Left ventricle myocardium superior (tissue), 1 donor: Measurements from ENCODE around the gene UBL5. TPM values are rescaled to one million over a fixed set of nuclear protein-coding genes. Genes with fewer than 3 reads are reported as not detected.

Experiments used
- ATAC-seq: fragments of 200-7000 bp; cut with Tn5 transposase; one replicate; pipeline ENCODE4 v1.9.1; 2020; ENCODE audit warnings: mild to moderate bottlenecking, moderate library complexity
- DNase-seq: peaks from one replicate; pipeline ENCODE4 v3.0.0-alpha.2; 2020
- intact Hi-C: fragments of 100-400 bp; cut with micrococcal nuclease; formaldehyde crosslinking; loops from one replicate; pipeline ENCODE4 v1.11.0; 2022
- total RNA-seq: library from RNA; stranded (reverse); fragmentation: NEBNext Ultra II Directional; extraction: Animal tissue kit (Norgen Biotek cat#: 25700); gene quantifications from one replicate; pipeline ENCODE4 v1.2.1, GENCODE V29; 2021
- donor health status: DM: no; HTN: yes; CAD: no; lungs with severe emphysema.

Gene UBL5
- total RNA-seq, 1 donor from 2014 or later, result 580 TPM

DNA sequence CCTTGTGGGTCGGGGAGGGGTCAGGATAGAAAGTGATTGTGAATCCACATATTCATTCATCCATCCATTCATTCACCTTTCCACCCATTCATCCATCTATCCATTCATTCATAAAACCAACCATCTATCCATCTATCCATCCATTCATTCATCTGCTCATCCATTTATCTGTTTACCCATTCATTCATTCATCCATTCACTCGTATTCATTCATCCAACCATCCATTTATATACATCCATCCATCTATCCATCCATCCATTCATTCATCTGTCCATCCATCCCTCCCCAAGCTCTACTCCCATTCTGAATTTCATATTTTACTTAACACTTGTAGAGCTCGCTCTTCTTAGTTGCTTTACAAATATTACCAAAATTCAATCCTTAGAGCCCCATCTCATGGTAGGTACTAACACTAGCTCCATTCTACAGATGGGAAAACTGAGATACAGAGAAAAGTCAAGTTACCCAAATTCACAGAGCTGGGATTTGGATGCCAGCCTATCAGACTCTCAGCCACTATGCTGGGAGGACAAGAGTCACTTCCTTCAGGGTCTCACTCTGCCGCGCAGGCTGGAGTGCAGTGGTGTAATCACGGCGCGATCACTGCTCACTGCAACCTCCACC, 45.0 kb downstream of the UBL5 start:
- DNase-seq (no peak), ATAC-seq (no peak)
- intact Hi-C loops, result no loop called here

DNA sequence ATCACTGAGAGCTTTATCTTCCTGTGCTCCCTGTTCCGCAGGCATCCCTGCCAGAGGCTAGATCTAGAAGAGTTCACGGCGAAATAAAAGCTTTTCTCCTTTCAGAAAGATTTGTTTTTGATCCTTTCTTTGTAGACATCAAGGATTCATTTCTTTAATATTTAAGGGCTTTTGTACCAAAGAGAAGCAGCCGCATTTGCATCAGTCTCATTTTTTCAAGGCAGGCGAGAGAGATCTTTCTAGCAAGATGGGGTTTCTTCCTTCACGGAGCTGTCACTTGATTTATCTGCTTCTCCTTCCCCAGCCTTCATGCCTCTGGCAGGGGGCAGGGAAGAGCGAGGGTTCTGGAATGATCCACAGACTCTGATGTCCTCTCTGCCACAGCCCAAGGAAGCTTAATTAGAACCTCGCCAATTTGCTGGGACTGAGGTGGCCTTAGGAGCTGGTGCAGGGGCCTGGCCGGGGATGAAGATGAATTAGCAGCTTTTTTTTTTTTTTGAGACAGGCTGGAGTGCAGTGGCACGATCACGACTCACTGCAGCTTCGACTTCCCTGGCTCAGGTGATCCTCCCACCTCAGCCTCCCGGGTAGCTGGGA, 47.4 kb downstream of the UBL5 start:
- no peak for DNase-seq
- ATAC-seq, result no peak
- intact Hi-C loops, result no loop called here

- no peak for DNase-seq
- ATAC-seq, result no peak
- intact Hi-C loops, result no loop called here
Observed at GRCh38 chr19:9875796-9876195, 48.1 kb downstream of the UBL5 start.

- intact Hi-C loops, result no loop called here
- ATAC-seq (no peak), DNase-seq (no peak)
Observed at GRCh38 chr19:9877780-9878510, 50.2 kb downstream of the UBL5 start.

DNA sequence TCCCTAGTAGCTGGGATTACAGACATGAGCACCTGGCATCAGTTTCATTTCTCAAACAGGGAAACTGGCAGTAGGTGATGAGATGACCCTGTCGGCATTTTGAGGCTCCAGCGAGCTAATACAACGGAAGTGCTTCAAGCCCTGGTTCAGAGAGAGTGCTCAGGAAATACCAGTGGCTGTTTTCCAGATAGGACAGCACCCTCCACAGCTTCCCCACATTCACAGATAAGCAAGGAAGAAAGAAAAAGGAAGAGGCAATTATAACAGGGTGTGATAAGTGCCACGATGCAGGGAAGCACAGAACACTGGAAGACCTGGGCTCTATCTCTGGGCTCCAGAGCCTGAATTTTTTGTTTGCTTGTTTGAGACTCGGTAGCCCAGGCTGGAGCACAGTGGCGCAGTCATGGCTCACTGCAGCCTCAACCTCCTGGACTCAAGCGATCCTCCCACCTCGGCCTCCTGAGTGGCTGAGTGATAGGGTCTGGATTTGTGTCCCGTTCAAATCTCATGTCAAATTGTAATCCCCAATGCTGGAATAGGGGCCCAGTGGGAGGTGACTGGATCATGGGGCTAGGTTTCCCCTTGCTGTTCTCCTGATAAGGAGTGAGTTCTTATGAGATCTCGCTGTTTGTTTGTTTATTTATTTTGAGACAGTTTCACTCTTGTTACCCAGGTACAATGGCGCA, 50.9 kb downstream of the UBL5 start:
- intact Hi-C loops, result no loop called here
- ATAC-seq, result no peak
- DNase-seq, result no peak

Other genes with a start within 250 kb of the UBL5 start
- 21.5 TPM for gene ZNF121, start 243.4 kb upstream of the UBL5 start, total RNA-seq
- 22.5 TPM for gene ZNF561, start 206.7 kb upstream of the UBL5 start, total RNA-seq
- 21.2 TPM for gene ZNF562, start 152.8 kb upstream of the UBL5 start, total RNA-seq
- 10.8 TPM for gene ZNF846, start 59.2 kb upstream of the UBL5 start, total RNA-seq
- gene FBXL12, start 8.8 kb upstream of the UBL5 start, total RNA-seq, result 11.2 TPM
- gene PIN1, start 7.4 kb downstream of the UBL5 start, total RNA-seq, result 92.8 TPM
- 1.8 TPM for gene OLFM2, start 108.6 kb downstream of the UBL5 start, total RNA-seq
- 9.6 TPM for gene COL5A3, start 182.6 kb downstream of the UBL5 start, total RNA-seq
- gene RDH8, start 185.6 kb downstream of the UBL5 start, total RNA-seq, result not detected